GM18502 (cell line): Measurements from ENCODE around the gene COL28A1.

Experiments used
- ATAC-seq: cut with Tn5 transposase; IDR thresholded peaks from one replicate; pipeline ENCODE4 v1.9.1; 2021; ENCODE audit warnings: mild to moderate bottlenecking; ENCODE audit not compliant: unreplicated experiment, poor library complexity

COL28A1 gene

GRCh38 chr7:7351832-7352231, 183.8 kb downstream of the COL28A1 start:
- no peak for ATAC-seq

GRCh38 chr7:7351156-7351555, 184.5 kb downstream of the COL28A1 start:
- no peak for ATAC-seq

GRCh38 chr7:7349156-7349555, 186.5 kb downstream of the COL28A1 start:
- ATAC-seq: no peak

GRCh38 chr7:7347045-7347444, 188.6 kb downstream of the COL28A1 start:
- no peak for ATAC-seq

- no peak for ATAC-seq
Measured at GRCh38 chr7:7344583-7344982, 191.1 kb downstream of the COL28A1 start.

GRCh38 chr7:7335909-7336308, 199.8 kb downstream of the COL28A1 start:
- no peak for ATAC-seq

- no peak for ATAC-seq
Measured at GRCh38 chr7:7335215-7335614, 200.5 kb downstream of the COL28A1 start.

GRCh38 chr7:7333610-7334009, 202.1 kb downstream of the COL28A1 start:
- no peak for ATAC-seq

GRCh38 chr7:7331523-7331922, 204.2 kb downstream of the COL28A1 start:
- ATAC-seq: no peak

GRCh38 chr7:7330997-7331396, 204.7 kb downstream of the COL28A1 start:
- ATAC-seq: no peak

- ATAC-seq: no peak
Measured at GRCh38 chr7:7329326-7329725, 206.3 kb downstream of the COL28A1 start.

- ATAC-seq: no peak
Measured at GRCh38 chr7:7327423-7327822, 208.2 kb downstream of the COL28A1 start.

- ATAC-seq: no peak
Measured at GRCh38 chr7:7324698-7325097, 211.0 kb downstream of the COL28A1 start.

- no peak for ATAC-seq
Measured at GRCh38 chr7:7323921-7324320, 211.8 kb downstream of the COL28A1 start.

GRCh38 chr7:7323352-7323751, 212.3 kb downstream of the COL28A1 start:
- peak; percentile 59 for ATAC-seq

GRCh38 chr7:7321681-7322080, 214.0 kb downstream of the COL28A1 start:
- ATAC-seq: peak; percentile 96

- ATAC-seq: no peak
Measured at GRCh38 chr7:7318601-7319000, 217.1 kb downstream of the COL28A1 start.

GRCh38 chr7:7317850-7318249, 217.8 kb downstream of the COL28A1 start:
- ATAC-seq: no peak

- no peak for ATAC-seq
Measured at GRCh38 chr7:7315851-7316250, 219.8 kb downstream of the COL28A1 start.

- ATAC-seq: no peak
Measured at GRCh38 chr7:7312323-7312722, 223.3 kb downstream of the COL28A1 start.

- ATAC-seq: no peak
Measured at GRCh38 chr7:7311001-7311400, 224.7 kb downstream of the COL28A1 start.

GRCh38 chr7:7309203-7309602, 226.5 kb downstream of the COL28A1 start:
- ATAC-seq: no peak
